Measurements from ENCODE around the gene KRTAP5-2.
A peak's percentile ranks its signal among the peaks of the same experiment; 100 is the strongest.
"Not testable (repeated sequence)": the region's sequence is repeated elsewhere in the genome, so short reads cannot be mapped to it uniquely, and the experiment has no call there.

Gene KRTAP5-2

GRCh38 chr11:1628506-1629325, 30.6 kb upstream of the KRTAP5-2 start:
- ATAC-seq, result peak; percentile 65 to 72

- no peak for ATAC-seq
Observed at GRCh38 chr11:1625541-1625940, 27.4 kb upstream of the KRTAP5-2 start.

GRCh38 chr11:1624621-1625020, 26.5 kb upstream of the KRTAP5-2 start:
- no peak for ATAC-seq

- ATAC-seq, result no peak
Observed at GRCh38 chr11:1623716-1624115, 25.6 kb upstream of the KRTAP5-2 start.

GRCh38 chr11:1622086-1622485, 24.0 kb upstream of the KRTAP5-2 start, which contains the start of gene KRTAP5-4:
TSS of gene KRTAP5-4 (minus strand) at chr11:1622138. CDS start at chr11:1622093, 45 bp downstream.
- no peak for ATAC-seq

GRCh38 chr11:1619449-1619848, 21.4 kb upstream of the KRTAP5-2 start:
- ATAC-seq, result peak in 1 of 2 donors; percentile 60

GRCh38 chr11:1618231-1618630, 20.1 kb upstream of the KRTAP5-2 start:
- no peak for ATAC-seq

- ATAC-seq, result no peak
Observed at GRCh38 chr11:1608363-1608762, 10.3 kb upstream of the KRTAP5-2 start, which contains the start of gene KRTAP5-3. TSS of gene KRTAP5-3 (minus strand) at chr11:1608463. CDS start at chr11:1608385, 78 bp downstream.

- ATAC-seq, result not testable (repeated sequence)
Observed at GRCh38 chr11:1607901-1608300, 9.8 kb upstream of the KRTAP5-2 start.

GRCh38 chr11:1607156-1607845, 9.2 kb upstream of the KRTAP5-2 start:
- not testable (repeated sequence) for ATAC-seq

GRCh38 chr11:1605923-1606322, 7.8 kb upstream of the KRTAP5-2 start:
- peak; percentile 64 to 91 for ATAC-seq

GRCh38 chr11:1604711-1605110, 6.6 kb upstream of the KRTAP5-2 start:
- ATAC-seq, result no peak

GRCh38 chr11:1604181-1604580, 6.1 kb upstream of the KRTAP5-2 start:
- no peak for ATAC-seq

GRCh38 chr11:1603629-1604028, 5.5 kb upstream of the KRTAP5-2 start:
- ATAC-seq, result no peak

- not testable (repeated sequence) for ATAC-seq
Observed at GRCh38 chr11:1601663-1602062, 3.6 kb upstream of the KRTAP5-2 start.

GRCh38 chr11:1600626-1601025, 2.5 kb upstream of the KRTAP5-2 start:
- ATAC-seq, result no peak

GRCh38 chr11:1598816-1599215, 722 bp upstream of the KRTAP5-2 start:
- ATAC-seq, result peak in 1 of 2 donors; percentile 49

GRCh38 chr11:1598406-1598805, 312 bp upstream of the KRTAP5-2 start:
- ATAC-seq, result not testable (repeated sequence)

- ATAC-seq, result no peak
Observed at GRCh38 chr11:1597331-1597993, 632 bp downstream of the KRTAP5-2 start.

- ATAC-seq, result not testable (repeated sequence)
Observed at GRCh38 chr11:1596576-1597121, 1.4 kb downstream of the KRTAP5-2 start.

GRCh38 chr11:1595994-1596575, 2.0 kb downstream of the KRTAP5-2 start:
- ATAC-seq, result not testable (repeated sequence)

GRCh38 chr11:1592628-1593027, 5.5 kb downstream of the KRTAP5-2 start:
- ATAC-seq, result no peak

Measured in activated CD4-positive, CD25-positive, alpha-beta regulatory T cell treated with anti-CD3 and anti-CD28 coated beads, Interleukin-2, amount 50 U/mL, for 24 hours (primary cell).